NCI-H2107 treated with DMSO at 0.1 percent for 48 hours (cell line): ENCODE measurements around the gene SLC6A3.
"Not testable (repeated sequence)": the region's sequence is repeated elsewhere in the genome, so short reads cannot be mapped to it uniquely, and the experiment has no call there.

ENCODE experiments used
- DNase-seq: peaks from one replicate; lab custom pipeline; 2025; ENCODE audit not compliant: unreplicated experiment; lab: John Stamatoyannopoulos, UW

Gene SLC6A3

GRCh38 chr5:1478271-1479035 is 33.2 kb upstream of the SLC6A3 start:
- no peak for DNase-seq

- DNase-seq, result no peak
Measured at GRCh38 chr5:1477341-1477740, 32.1 kb upstream of the SLC6A3 start.

- DNase-seq, result no peak
Measured at GRCh38 chr5:1476967-1477310, 31.7 kb upstream of the SLC6A3 start.

- no peak for DNase-seq
Measured at GRCh38 chr5:1476181-1476966, 31.1 kb upstream of the SLC6A3 start.

- DNase-seq, result not testable (repeated sequence)
Measured at GRCh38 chr5:1475544-1475900, 30.3 kb upstream of the SLC6A3 start.

GRCh38 chr5:1474866-1475543 is 29.8 kb upstream of the SLC6A3 start:
- DNase-seq, result no peak

- no peak for DNase-seq
Measured at GRCh38 chr5:1474183-1474839, 29.1 kb upstream of the SLC6A3 start.

- DNase-seq, result no peak
Measured at GRCh38 chr5:1473746-1474145, 28.5 kb upstream of the SLC6A3 start.

- no peak for DNase-seq
Measured at GRCh38 chr5:1472964-1473628, 27.9 kb upstream of the SLC6A3 start.

- DNase-seq, result no peak
Measured at GRCh38 chr5:1471997-1472963, 27.0 kb upstream of the SLC6A3 start.

GRCh38 chr5:1471240-1471853 is 26.1 kb upstream of the SLC6A3 start:
- no peak for DNase-seq

GRCh38 chr5:1470762-1471211 is 25.5 kb upstream of the SLC6A3 start:
- DNase-seq, result no peak

- no peak for DNase-seq
Measured at GRCh38 chr5:1468629-1469527, 23.6 kb upstream of the SLC6A3 start.

GRCh38 chr5:1468247-1468612 is 23.0 kb upstream of the SLC6A3 start:
- no peak for DNase-seq

GRCh38 chr5:1467341-1468246 is 22.4 kb upstream of the SLC6A3 start:
- DNase-seq, result no peak

GRCh38 chr5:1466631-1467265 is 21.5 kb upstream of the SLC6A3 start:
- DNase-seq, result no peak

GRCh38 chr5:1465966-1466471 is 20.8 kb upstream of the SLC6A3 start:
- no peak for DNase-seq
